ENCODE data around the gene FNDC1.

The FNDC1 gene

DNA sequence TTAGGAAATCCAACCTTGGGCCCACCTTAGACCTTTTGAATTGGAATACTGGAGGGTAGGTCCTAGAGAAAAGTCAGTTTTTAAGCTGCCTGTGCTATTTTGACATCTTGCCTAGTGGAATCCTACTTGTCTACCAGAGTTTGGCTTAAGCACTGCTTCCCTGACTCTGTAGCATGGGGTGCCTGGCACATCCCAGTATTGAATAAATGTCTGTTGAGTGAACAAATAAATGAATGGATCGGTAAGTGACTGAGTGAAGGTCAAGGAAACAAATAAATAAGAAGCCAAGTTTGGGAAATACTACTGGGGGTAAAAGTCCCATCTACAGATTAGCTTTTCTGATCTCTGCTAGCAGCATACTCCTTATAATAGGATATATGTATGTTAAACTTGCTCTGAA is 140.5 kb downstream of the FNDC1 start:
- no peak for DNase-seq (ENCODE audit: low read depth)

DNA sequence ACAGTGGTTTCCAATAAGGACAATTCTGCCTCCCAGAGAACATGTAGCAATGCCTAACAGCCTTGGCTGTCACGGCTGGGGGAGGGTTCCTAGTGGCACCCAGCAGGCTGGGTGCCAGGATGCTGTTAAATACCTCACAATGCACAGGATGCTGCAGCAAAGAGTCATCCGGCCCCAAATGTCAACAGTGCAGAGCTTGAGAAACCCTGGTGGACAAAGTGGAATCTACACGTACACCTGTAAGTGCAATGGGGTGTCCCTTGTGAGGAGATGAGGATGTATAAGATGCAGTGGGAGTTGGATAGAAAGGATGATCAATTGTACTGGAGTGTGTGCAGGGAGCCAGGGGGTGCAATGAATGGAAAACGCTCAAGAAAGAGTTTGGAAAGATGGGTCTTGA is 142.4 kb downstream of the FNDC1 start:
- no peak for DNase-seq (ENCODE audit: low read depth)

DNA sequence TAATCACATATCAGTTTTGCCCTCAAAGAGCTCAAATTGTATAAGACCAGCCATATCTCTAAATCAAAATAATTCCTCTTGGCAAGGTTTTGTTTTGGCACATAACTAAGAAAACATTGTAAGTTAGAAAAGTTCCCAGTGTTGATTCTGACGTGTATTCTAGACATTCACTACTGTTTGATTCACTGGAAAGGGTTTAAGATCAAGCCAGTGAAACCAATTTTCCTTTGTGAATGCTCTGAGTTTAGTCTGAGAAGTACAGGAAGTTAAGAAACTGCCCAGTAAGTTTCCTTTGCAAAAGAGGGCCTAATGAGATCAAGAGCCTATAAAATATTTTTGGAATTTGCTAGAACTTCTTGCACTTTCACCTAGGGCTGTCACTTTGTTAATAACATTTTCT is 143.0 kb downstream of the FNDC1 start:
- no peak for DNase-seq (ENCODE audit: low read depth)

DNA sequence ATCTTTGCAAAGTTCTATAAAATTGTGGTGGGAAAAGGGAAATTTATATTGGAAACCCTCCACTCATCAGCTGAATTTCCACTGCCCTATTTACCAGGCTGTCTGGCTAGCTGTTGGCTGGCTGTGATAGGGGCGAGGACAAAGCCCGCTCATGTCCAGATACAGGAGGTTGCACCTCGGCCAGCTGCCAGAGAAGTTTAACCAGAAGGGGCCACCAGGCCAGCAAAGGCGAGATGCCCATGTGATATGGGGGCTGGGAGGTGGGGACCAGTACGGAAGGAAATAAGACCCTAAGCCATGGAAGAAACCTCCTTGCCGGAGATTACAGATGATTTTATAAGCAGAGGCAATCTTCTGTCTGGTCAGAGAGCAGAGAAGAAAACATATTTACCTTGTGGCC is 143.8 kb downstream of the FNDC1 start:
- no peak for DNase-seq (ENCODE audit: low read depth)

DNA sequence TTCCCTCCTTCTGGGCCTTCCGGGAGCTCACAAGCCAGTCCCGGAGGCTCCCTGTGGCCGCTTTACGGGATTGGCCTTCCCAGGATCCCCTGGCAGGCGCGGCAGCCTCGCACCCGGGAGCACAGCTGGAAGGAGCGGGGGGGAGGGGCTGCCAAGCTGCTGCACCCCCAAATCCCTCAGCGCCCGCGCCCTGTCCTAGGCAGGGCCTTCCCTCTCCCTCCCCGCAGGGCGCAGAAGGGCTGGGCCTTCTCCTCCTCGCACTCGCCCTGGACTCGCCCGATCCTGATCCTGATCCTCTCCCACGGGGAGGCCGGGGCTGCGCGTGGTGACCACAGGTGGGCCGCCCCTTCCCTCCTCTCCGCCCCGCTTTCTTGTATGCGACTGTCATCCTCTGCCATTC is 146.4 kb downstream of the FNDC1 start:
- DNase-seq (ENCODE audit: low read depth) = no peak

DNA sequence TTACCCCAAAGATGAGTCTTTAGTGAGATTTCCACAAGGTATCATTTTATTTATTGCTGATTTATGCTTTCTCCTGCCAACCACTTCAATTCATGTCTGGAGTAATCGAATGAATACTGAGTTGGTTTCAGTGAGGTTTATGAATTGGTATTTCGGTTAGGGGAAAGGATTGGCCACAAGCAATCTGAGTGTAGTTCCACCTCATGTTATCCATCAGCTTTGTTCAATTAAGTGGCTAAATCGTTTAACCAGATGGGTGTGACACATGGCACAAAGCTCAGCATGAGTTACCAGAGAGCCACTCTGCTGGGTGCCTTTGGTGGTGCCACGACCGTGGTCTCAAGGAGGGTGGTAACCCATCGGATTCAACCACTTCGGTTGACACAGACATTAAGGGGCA is 148.2 kb downstream of the FNDC1 start:
- DNase-seq (ENCODE audit: low read depth) = no peak

DNA sequence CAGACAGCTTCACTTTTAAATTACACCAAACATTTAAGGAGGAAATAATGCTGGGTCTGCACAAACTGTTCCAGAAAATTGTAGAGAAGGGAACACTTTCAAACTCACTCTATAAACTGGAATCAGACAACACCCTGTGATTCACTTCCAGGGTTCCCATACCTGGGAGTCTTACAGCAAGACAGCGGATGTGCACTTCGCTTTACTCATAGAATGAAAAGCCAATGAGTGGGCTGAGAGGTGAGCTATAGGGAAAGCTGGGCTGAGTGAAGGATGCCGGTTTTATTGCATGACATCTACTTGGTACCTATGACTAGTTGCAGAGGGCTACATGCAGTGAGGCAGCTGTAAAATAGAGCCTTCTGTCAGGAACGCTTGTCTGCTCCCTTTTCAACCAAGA is 152.1 kb downstream of the FNDC1 start:
- no peak for DNase-seq (ENCODE audit: low read depth)
